OCI-LY7 (cell line): ENCODE data around the gene KLC1.

Experiments
- CTCF ChIP-seq: fragments of 200-600 bp; sonication (generic); conservative IDR thresholded peaks from 2 replicates; pipeline ENCODE4 v1.5.1; 2014; ENCODE audit warnings: mild to moderate bottlenecking, antibody characterized with exemption, low read length, moderate library complexity, mixed read lengths
- EZH2phosphoT487 ChIP-seq: fragments of 200-600 bp; sonication (generic); IDR thresholded peaks from 2 replicates; pipeline ENCODE4 v1.6.1; 2018; ENCODE audit warnings: low read depth, borderline replicate concordance, mild to moderate bottlenecking, mixed run types, antibody characterized with exemption, low read length, moderate library complexity, mixed read lengths

- TF ChIP-seq CTCF (no peak), EZH2phosphoT487 (no peak)
These were observed 74.7 kb downstream of the KLC1 start for GRCh38 chr14:103703433-103704385.
